Endothelial cell of umbilical vein (primary cell): ENCODE measurements around the gene DYRK4.

Source experiments
- GATA2 ChIP-seq: IDR thresholded peaks from 2 replicates; pipeline ENCODE4 v1.7.0; 2011; ENCODE audit warnings: low read depth, mild to moderate bottlenecking, moderate library complexity, mixed read lengths, low read length; ENCODE audit not compliant: insufficient read length, insufficient read depth
- POLR2A ChIP-seq: IDR thresholded peaks from 2 replicates; pipeline ENCODE4 v1.6.1; 2012; ENCODE audit warnings: low read depth, mild to moderate bottlenecking, control low read depth, low read length
- TF ChIP-seq, protein P1 (sequence below), 2 donors: IDR thresholded peaks; 1 replicate in 1 of 2; 2 replicates in 1 of 2; pipeline ENCODE4 v1.5.1; 2011; ENCODE audit warnings: low read length in 2 of 2, mild to moderate bottlenecking in 2 of 2, moderate library complexity in 2 of 2, control low read depth in 1 of 2, inconsistent platforms in 1 of 2, low read depth in 1 of 2; ENCODE audit not compliant: insufficient read depth in 1 of 2; ENCODE audit errors: extremely low read depth in 1 of 2

DNA sequence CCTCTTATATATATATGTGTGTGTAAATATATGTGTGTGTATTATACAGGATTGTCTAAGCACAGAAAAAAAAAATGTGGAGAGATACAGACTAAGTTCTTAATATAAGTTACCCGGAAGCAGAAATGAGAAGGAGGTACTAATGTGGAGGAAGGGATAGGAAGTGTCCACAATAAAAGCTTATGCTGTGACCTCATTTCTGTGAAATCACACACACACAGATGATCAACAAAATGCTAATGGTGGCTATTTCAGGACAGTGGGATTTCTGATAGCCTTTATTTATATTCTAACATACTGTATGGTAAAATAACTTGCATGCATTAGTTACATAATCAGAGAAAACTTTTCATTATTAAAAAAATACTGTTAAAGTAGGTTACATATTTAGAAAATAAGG, 31.8 kb upstream of the DYRK4 start:
- TF ChIP-seq POLR2A: no peak
- TF ChIP-seq, protein P1, sequence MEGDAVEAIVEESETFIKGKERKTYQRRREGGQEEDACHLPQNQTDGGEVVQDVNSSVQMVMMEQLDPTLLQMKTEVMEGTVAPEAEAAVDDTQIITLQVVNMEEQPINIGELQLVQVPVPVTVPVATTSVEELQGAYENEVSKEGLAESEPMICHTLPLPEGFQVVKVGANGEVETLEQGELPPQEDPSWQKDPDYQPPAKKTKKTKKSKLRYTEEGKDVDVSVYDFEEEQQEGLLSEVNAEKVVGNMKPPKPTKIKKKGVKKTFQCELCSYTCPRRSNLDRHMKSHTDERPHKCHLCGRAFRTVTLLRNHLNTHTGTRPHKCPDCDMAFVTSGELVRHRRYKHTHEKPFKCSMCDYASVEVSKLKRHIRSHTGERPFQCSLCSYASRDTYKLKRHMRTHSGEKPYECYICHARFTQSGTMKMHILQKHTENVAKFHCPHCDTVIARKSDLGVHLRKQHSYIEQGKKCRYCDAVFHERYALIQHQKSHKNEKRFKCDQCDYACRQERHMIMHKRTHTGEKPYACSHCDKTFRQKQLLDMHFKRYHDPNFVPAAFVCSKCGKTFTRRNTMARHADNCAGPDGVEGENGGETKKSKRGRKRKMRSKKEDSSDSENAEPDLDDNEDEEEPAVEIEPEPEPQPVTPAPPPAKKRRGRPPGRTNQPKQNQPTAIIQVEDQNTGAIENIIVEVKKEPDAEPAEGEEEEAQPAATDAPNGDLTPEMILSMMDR (IDR thresholded peaks at IDR 0.05; ENCODE audit: extremely low read depth in 1 of 2, insufficient read depth in 1 of 2, low read depth in 1 of 2, low read length in 2 of 2): no peak
- TF ChIP-seq GATA2: no peak
